NCI-H345 treated with DMSO at 0.1 percent for 48 hours (cell line): Measurements from ENCODE around the gene OR10AD1.
"Not testable (repeated sequence)": the region's sequence is repeated elsewhere in the genome, so short reads cannot be mapped to it uniquely, and the experiment has no call there.

Source experiments
- DNase-seq: peaks from one replicate; lab custom pipeline; 2025; ENCODE audit not compliant: unreplicated experiment; lab: John Stamatoyannopoulos, UW

OR10AD1 gene

DNA sequence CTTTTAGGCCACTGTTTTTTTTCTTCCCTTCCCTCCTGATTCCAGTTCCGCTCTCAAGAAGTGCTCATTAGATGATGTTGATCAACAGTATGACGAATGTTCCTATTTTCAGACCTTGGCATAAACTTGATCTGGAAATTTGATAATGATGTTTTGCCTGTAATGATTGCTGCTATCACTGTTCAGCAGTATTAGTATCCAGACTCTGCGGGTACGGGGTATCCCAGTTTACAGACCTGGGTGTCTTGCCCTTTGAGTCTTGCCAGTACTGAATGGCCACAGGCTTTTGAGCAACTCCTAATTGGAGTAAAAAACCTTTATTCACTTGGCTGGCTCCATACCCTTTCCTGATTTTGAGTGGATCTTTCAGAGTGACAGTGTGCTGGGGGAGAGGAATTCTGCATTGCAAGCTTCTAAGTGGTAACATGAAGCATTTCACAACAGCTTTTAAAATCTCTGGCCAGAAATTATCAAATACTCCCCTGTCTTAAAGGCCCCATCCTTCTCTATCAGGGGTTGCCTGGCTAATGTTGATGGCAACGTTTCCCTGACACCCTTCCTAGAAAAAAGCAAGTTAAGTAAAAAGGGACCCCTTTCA lies 39.8 kb downstream of the OR10AD1 start:
- DNase-seq: no peak

DNA sequence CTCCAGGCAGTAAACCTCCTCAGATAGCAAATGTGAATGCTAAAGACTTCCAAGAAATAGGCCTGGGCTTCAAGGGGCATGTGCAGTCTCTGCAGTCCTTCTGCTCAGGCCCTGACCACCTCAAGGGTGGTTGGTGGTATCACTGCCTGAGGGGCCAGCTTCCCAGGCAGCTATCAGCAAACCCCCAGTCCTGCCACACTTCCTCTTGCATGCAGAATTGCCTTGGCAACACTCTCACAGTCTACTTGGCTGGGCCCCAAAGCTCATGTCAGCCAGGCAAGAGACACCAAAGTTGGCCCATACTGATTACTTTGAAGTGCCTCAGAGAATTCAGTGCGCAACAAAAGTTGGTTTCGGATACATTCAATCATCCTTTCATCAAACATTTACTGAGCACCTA lies 42.3 kb downstream of the OR10AD1 start:
- no peak for DNase-seq

DNA sequence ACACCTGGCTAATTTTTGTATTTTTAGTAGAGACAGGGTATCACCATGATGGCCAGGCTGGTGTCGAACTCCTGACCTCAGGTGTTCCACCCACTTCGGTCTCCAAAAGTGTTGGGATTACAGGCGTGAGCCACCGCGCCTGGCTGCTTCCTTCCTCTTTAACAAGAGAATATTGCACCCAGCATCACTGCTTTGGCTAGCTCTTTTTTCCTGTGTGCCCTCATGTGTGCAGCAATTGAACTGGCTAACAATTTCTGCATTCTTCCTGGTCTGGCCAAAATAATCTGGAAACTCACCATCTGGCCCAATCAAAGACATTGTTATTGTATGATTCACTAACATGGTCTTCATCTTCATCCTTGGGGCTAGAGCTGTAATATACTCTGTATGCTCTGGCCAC lies 43.0 kb downstream of the OR10AD1 start:
- DNase-seq: no peak

DNA sequence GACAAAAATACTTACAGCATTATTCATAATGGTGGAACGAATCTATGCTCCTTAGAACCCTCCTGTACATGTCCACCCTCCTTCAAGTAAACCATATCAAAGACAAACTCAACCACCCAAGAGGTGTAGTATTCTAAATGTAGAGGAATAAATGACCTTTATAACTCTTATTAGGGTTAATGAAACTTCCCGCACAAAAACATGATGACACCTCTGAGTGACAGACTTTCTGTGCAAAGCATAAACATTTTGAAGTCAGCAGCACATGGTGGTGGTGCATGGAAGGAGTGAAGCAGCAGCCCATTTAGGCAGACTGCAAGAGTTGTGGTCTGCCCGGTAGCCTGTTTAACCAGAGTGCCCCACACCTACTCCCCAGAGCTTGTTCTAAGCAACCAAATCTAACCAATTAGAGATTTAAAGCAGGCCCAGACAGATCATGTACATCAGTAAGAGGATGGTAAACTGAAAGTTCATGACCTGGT lies 45.2 kb downstream of the OR10AD1 start:
- DNase-seq: no peak

DNA sequence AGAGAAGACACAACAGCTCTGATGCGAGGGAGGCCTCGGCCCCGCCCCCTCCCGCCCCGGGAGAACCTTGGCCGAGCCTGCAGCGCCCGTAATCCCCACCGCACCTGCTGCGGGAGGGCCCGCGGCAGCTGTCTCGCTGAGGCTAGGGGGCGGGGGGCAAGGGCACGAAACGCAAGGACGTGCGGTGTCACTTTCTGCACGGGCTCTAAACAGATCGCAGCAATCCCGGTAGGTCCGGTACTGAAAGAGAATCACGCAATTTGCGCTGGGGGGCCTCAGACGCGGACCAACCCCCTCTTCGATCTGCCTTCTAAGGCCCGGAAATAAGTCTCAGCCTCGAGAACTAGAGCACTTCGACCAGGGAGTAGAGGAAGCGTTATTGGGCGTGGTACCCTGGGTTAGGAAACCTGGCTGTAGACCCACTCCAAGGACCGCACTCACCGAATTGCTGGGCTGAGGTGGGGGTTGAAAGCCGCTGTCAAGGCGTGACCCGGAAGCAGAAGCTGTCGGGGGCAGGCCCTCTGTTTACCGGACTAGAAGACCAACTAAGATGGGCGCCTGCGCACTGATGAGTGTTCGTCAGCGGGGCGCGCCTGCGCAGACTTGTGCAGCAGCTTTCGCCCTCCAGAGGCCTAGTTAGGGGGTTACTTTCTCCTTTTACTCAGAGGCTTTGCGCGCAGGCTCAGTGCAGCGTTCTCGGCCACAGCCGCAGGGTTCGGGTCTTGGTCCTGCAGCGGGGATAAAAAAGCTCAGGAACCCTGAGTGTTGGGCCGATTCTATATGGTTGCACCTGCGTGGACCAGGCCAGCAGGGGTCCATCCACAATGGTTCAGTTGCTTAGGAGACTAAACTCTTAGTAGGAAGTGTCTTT lies 45.8 kb downstream of the OR10AD1 start, which contains the start of gene ASB8:
Gene ASB8, minus strand, starts transcription at position 498 of the 871 bp plus-strand sequence. CDS start 4,019 bp downstream, outside the sequence.
- peak; percentile 77 for DNase-seq

DNA sequence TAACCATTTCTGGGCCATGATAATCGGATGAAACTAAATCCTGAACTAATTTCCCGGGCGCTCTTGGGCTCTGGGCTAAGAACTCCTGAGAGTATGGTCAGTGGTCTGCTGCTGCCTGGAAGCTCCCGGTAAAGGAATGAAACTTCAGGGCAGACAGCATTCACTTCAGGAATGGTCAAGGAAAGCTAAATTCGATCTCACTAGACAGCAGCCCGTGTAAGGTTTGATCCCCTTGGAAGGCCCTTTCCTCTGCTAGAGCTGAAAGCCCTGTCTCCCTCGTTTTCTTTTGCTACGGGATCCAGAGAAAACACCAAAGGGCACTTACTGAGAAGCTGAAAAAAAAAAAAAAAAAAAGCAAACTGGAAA lies 46.5 kb downstream of the OR10AD1 start:
- DNase-seq: no peak

DNA sequence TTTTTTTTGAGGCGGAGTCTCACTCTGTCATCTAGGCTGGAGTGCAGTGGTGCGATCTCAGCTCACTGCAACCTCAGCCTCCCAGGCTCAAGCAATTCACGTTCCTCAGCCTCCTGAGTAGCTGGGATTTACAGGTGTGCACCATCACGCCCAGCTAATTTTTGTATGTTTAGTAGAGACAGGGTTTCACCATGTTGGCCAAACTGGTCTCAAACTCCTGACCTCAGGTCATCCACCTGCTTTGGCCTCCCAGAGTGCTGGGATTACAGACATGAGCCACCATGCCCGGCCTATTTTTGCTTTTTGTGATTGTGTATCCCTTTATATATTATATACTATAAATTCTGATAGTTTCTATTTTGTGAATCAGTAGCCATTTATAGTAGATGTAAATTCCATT lies 47.3 kb downstream of the OR10AD1 start:
- DNase-seq: not testable (repeated sequence)
